K562 (cell line): ENCODE results near the gene ERCC1. TPM values are rescaled to one million over a fixed set of nuclear protein-coding genes. Genes with fewer than 3 reads are reported as not detected.

ENCODE experiments used
- ATAC-seq: fragments of 200-7000 bp; cut with Tn5 transposase; 3 replicates; pipeline ENCODE4 v1.9.1; 2020; ENCODE audit warnings: moderate library complexity
- BruUV-seq: library from RNA; stranded (reverse); fragments of 400-500 nt; replicated peaks from 2 replicates; lab custom pipeline; 2021; lab: Mats Ljungman, UMichigan
- CTCF ChIA-PET: fragments of 300-600 bp; formaldehyde crosslinking; extraction: SDS; loops from one replicate; lab custom pipeline; 2021; ENCODE audit warnings: low intra/inter-chr PET ratio; lab: Yijun Ruan, JAX
- POLR2A ChIA-PET: fragments of 300-600, 350-650 bp; sonication (Branson Sonifier 250); formaldehyde crosslinking; extraction: SDS; loops from one replicate; lab custom pipeline; 2021; ENCODE audit warnings: antibody characterized with exemption, inconsistent platforms; lab: Yijun Ruan, JAX
- DNase-seq, 4 experiments: peaks; one replicate each; pipeline versions ENCODE4 v3.0.0 to v3.0.0-alpha.2; 2011 to 2018; ENCODE audit warnings: low spot score in 3 of 4, mixed read lengths in 3 of 4; ENCODE audit errors: extremely low read depth in 1 of 4
- FAIRE-seq: peaks from 2 replicates; lab custom pipeline; 2011; peaks lifted over from hg19 to GRCh38; lab: Jason Lieb, UNC
- H2AFZ ChIP-seq: 2 replicates; pipeline ENCODE4 v1.6.0; 2011; ENCODE audit warnings: low read depth, low read length, control low read depth, inconsistent platforms
- H3K27ac ChIP-seq: fragments of 200-600 bp; 3 replicates; pipeline ENCODE4 v1.8.0; 2011; ENCODE audit warnings: low read depth, mild to moderate bottlenecking, control low read depth, inconsistent platforms, low read length, moderate library complexity, mixed read lengths; ENCODE audit errors: extremely low read depth
- H3K27me3 ChIP-seq, 2 experiments: fragments of 300-600 bp in 1 of 2; 2 replicates in 1 of 2; 3 replicates in 1 of 2; pipeline versions ENCODE4 v1.6.0 to v1.8.0; 2011; ENCODE audit warnings: inconsistent platforms in 2 of 2, low read length in 2 of 2, mild to moderate bottlenecking in 1 of 2, mixed read lengths in 1 of 2, moderate library complexity in 1 of 2; ENCODE audit not compliant: control insufficient read depth in 2 of 2, insufficient read depth in 2 of 2
- H3K36me3 ChIP-seq: fragments of 300-600 bp; 3 replicates; pipeline ENCODE4 v1.8.0; 2011; ENCODE audit warnings: mild to moderate bottlenecking, low read length, inconsistent platforms; ENCODE audit not compliant: control insufficient read depth, insufficient read depth
- H3K4me1 ChIP-seq, 2 experiments: fragments of 200-600 bp in 1 of 2; replicated peaks in 1 of 2; 2 replicates in 1 of 2; 3 replicates in 1 of 2; pipeline versions ENCODE4 v1.5.1 to v1.8.0; 2011; ENCODE audit warnings: inconsistent platforms in 2 of 2, low read length in 2 of 2, mild to moderate bottlenecking in 1 of 2, mixed read lengths in 1 of 2, moderate library complexity in 1 of 2; ENCODE audit not compliant: control insufficient read depth in 2 of 2, insufficient read depth in 2 of 2
- H3K4me2 ChIP-seq: 2 replicates; pipeline ENCODE4 v1.6.1; 2011; ENCODE audit warnings: low read length, control low read depth, inconsistent platforms, mixed read lengths; ENCODE audit not compliant: insufficient read depth
- H3K4me3 ChIP-seq: fragments of 200-600 bp; sonication (generic), shearing (Covaris generic); 2 replicates; pipeline ENCODE4 v1.5.1; 2016; ENCODE audit warnings: control low read depth, inconsistent platforms
- H3K79me2 ChIP-seq: fragments of 200-600 bp; 3 replicates; pipeline ENCODE4 v1.8.0; 2011; ENCODE audit warnings: low read length, inconsistent platforms; ENCODE audit not compliant: control insufficient read depth, insufficient read depth
- H3K9ac ChIP-seq, 2 experiments: 2 replicates each; pipeline versions ENCODE4 v1.6.0 to v1.6.1; 2011; ENCODE audit warnings: low read depth in 2 of 2, low read length in 2 of 2, control low read depth in 1 of 2, inconsistent platforms in 1 of 2, mild to moderate bottlenecking in 1 of 2, mixed read lengths in 1 of 2; ENCODE audit not compliant: insufficient read depth in 1 of 2
- H3K9me1 ChIP-seq: one replicate; pipeline ENCODE4 v1.6.0; 2011; ENCODE audit warnings: inconsistent platforms, mild to moderate bottlenecking, low read length, moderate library complexity; ENCODE audit not compliant: control insufficient read depth, insufficient read depth
- H3K9me3 ChIP-seq: replicated peaks from 2 replicates; pipeline ENCODE4 v1.5.1; 2011; ENCODE audit warnings: low read depth, low read length, inconsistent platforms; ENCODE audit not compliant: control insufficient read depth, insufficient read depth
- H4K20me1 ChIP-seq: replicated peaks from 2 replicates; pipeline ENCODE4 v1.6.1; 2011; ENCODE audit warnings: low read length, inconsistent platforms, mixed read lengths; ENCODE audit not compliant: control insufficient read depth, insufficient read depth
- ATF7 ChIP-seq: fragments of 450-650 bp; IDR thresholded peaks from 2 replicates; pipeline ENCODE4 v1.7.1; 2014; ENCODE audit warnings: mild to moderate bottlenecking, moderate library complexity
- CBFA2T3 ChIP-seq: fragments of 450-650 bp; IDR thresholded peaks from 2 replicates; pipeline ENCODE4 v1.6.1; 2017
- CHD1 ChIP-seq: fragments of 200-600 bp; sonication (generic); IDR thresholded peaks from one replicate; pipeline ENCODE4 v1.6.1; 2012; ENCODE audit warnings: mild to moderate bottlenecking, moderate library complexity, low read length, inconsistent platforms
- RNF219 ChIP-seq: fragments of 250-450 bp; sonication (Bioruptor Pico); IDR thresholded peaks from 2 replicates; pipeline ENCODE4 v1.5.0; 2022; ENCODE audit warnings: mild to moderate bottlenecking
- ZBTB2 ChIP-seq: fragments of 450-650 bp; IDR thresholded peaks from 2 replicates; pipeline ENCODE4 v1.6.1; 2016; ENCODE audit warnings: antibody characterized with exemption
- ZBTB7A ChIP-seq: IDR thresholded peaks from 2 replicates; pipeline ENCODE4 v1.6.1; 2011; ENCODE audit warnings: low read depth, mild to moderate bottlenecking, low read length, moderate library complexity, borderline replicate concordance; ENCODE audit not compliant: control insufficient read depth
- ZNF316 ChIP-seq: fragments of 450-650 bp; IDR thresholded peaks from 2 replicates; pipeline ENCODE4 v1.6.1; 2016
- ZNF384 ChIP-seq: IDR thresholded peaks from 2 replicates; pipeline ENCODE4 v1.6.1; 2012; ENCODE audit warnings: low read depth, low read length, improper control_type of control experiment
- whole genome bisulfite sequencing: fragments of 100-300 bp; shearing (Covaris generic); methylation state at CpG from one replicate; pipeline ENCODE4 v1.1.6; 2016; ENCODE audit warnings: low coverage, mixed read lengths; ENCODE audit not compliant: insufficient coverage; ENCODE audit errors: missing lambda C conversion rate; 5-methylcytosine and 5-hydroxymethylcytosine counted together
- in situ Hi-C: fragments of 300-500 bp; cut with MboI; formaldehyde crosslinking; loops from 4 replicates; pipeline ENCODE4 v1.15.0; 2018; ENCODE audit warnings: inconsistent platforms, mixed read lengths
- intact Hi-C: fragments of 100-400 bp; cut with micrococcal nuclease; formaldehyde crosslinking; loops from 2 replicates; pipeline ENCODE4 v1.14.2; 2022
- polyA plus RNA-seq, 8 experiments: library from polyadenylated mRNA; depleted of rRNA in 4 of 8; stranded (reverse) in 5 of 8; unstranded in 3 of 8; fragments of >200 nt; fragmentation: Nextera tagmentation in 2 of 8; fragmentation: Illumina TruSeq in 1 of 8; extraction: Ambion mirVana in 2 of 8; extraction: Trizol in 1 of 8; gene quantifications; 2 replicates each; pipeline versions ENCODE4 v1.2.1 to v1.2.3, GENCODE V29; 2011 to 2014; ENCODE audit warnings: inconsistent platforms in 1 of 8, missing spikeins in 1 of 8
- total RNA-seq, 7 experiments: library from RNA; depleted of rRNA in 6 of 7; stranded (reverse); fragments of >200 nt in 6 of 7; fragmentation: Illumina TruSeq in 2 of 7; extraction: Trizol in 2 of 7; gene quantifications; 2 replicates each; pipeline versions ENCODE4 v1.2.1 to v1.2.3, GENCODE V29; 2011 to 2021; ENCODE audit warnings: low replicate concordance in 1 of 7

Gene ERCC1
- total and polyA plus RNA-seq, 9 of the 15 experiments (the other 6 are each of a cell fraction or from before 2014, with no cell fraction given) = 9.3 to 92.6 (median 60.0) TPM

GRCh38 chr19:45407091-45407375, 16.7 kb downstream of the ERCC1 start:
- no TSS peak for BruUV-seq

More at GRCh38 chr19:45407091-45407375, 16.7 kb downstream of the ERCC1 start:
- H3K4me1 ChIP-seq = peaks cover 22 to 60% of the 10 kb centered on the region in 2 experiments; a peak in 4 of 5 replicates
- peak overlapping the region; percentile 96 to 97 for H3K9ac ChIP-seq
- POLR2A ChIA-PET = interaction anchor here (0.6 to 1.7 kb wide), 4 partner anchors 13 to 68 kb away, joined by 3 to 8 read pairs (median 4); partner anchors contain the start of gene ERCC1
- H3K27me3 ChIP-seq = no peaks in the 10 kb centered on the region
- TF ChIP-seq CBFA2T3 = no peak
- TF ChIP-seq ZNF316 = no peak
- TF ChIP-seq ATF7 = no peak
- no peak for TF ChIP-seq ZBTB2
- TF ChIP-seq ZBTB7A = peak; percentile 27; the same call in 1 of the 2 replicates
- no peak for TF ChIP-seq ZNF384
- TF ChIP-seq CHD1 = no peak
- TF ChIP-seq RNF219 (CRISPR knock-in tag) = no peak
- TF ChIP-seq, all 486 proteins: peak for 1
- peak overlapping the region; percentile 98 for H3K27ac ChIP-seq
- peak overlapping the region; percentile 78 for H3K4me3 ChIP-seq
- intact Hi-C loops = no loop called here
- peaks cover 47% of the 10 kb centered on the region for H3K79me2 ChIP-seq
- no peaks in the 10 kb centered on the region for H3K9me1 ChIP-seq
- no peaks in the 10 kb centered on the region for H3K9me3 ChIP-seq
- H2AFZ ChIP-seq = peak overlapping the region; percentile 99; the same call in 1 of the 2 replicates
- CTCF ChIA-PET = no interaction called here
- no peak for ATAC-seq
- no peaks in the 10 kb centered on the region for H4K20me1 ChIP-seq
- peaks cover 28% of the 10 kb centered on the region; the same call in 2 of the 3 replicates for H3K36me3 ChIP-seq
- FAIRE-seq = no peak
- WGBS = 0% methylated on average over 10 of the region's 10 CpGs
- H3K4me2 ChIP-seq = peak overlapping the region; percentile 91
- in situ Hi-C loops = no loop called here
- no peak for DNase-seq
